Activated naive CD4-positive, alpha-beta T cell treated with anti-CD3 and anti-CD28 coated beads, Interleukin-2, amount 10 ng/mL, durations not matched to agents 5 hours and 36 hours (primary cell): Measurements from ENCODE around the gene HLA-DMB. TPM values are rescaled to one million over a fixed set of nuclear protein-coding genes. Genes with fewer than 3 reads are reported as not detected.

ENCODE experiments used
- total RNA-seq, 2 experiments: library from RNA; stranded (reverse); gene quantifications; one replicate each; pipeline ENCODE4 v1.2.3, GENCODE V29; 2021

The HLA-DMB gene
- total RNA-seq, result 1 to 10 TPM; 9.2 to 9.6 TPM

GRCh38 chr6:32940656-32941213 lies at the start of gene HLA-DMB:
Gene HLA-DMB, minus strand, starts transcription at chr6:32941028. Its CDS starts 221 bp downstream, at chr6:32940807.

GRCh38 chr6:32968093-32968866 lies 27.5 kb upstream of the HLA-DMB start, which contains the start of gene BRD2:
Gene BRD2, plus strand, starts transcription at chr6:32968594. Its CDS starts 4,305 bp downstream, at chr6:32972899.

GRCh38 chr6:32952817-32953739 lies 12.2 kb upstream of the HLA-DMB start, which contains the start of gene HLA-DMA:
Gene HLA-DMA, minus strand, starts transcription at chr6:32953097. Its CDS starts 61 bp downstream, at chr6:32953036.

Other genes with a start within 250 kb of the HLA-DMB start
- not detected for gene HLA-DQA2, start 199.6 kb downstream of the HLA-DMB start, total RNA-seq
- gene HLA-DQB2, start 177.5 kb downstream of the HLA-DMB start, total RNA-seq, result not detected
- gene HLA-DOB, start 124.0 kb downstream of the HLA-DMB start, total RNA-seq, result 1 to 10 TPM; 1.4 to 2.2 TPM
- gene TAP2, start 102.3 kb downstream of the HLA-DMB start, total RNA-seq, result 100 to 1,000 TPM; 170 TPM
- gene PSMB8, start 97.0 kb downstream of the HLA-DMB start, total RNA-seq, result 100 to 1,000 TPM; 290 to 315 TPM
- 100 to 1,000 TPM; 346 to 366 TPM for gene TAP1, start 87.3 kb downstream of the HLA-DMB start, total RNA-seq
- gene PSMB9, start 86.8 kb downstream of the HLA-DMB start, total RNA-seq, result 100 to 1,000 TPM; 264 to 271 TPM
- gene HLA-DMA, start 12.1 kb upstream of the HLA-DMB start, total RNA-seq, result 10 to 100 TPM; 23.9 to 26.2 TPM
- gene BRD2, start 27.6 kb upstream of the HLA-DMB start, total RNA-seq, result 100 to 1,000 TPM; 272 to 275 TPM
- 1 to 10 TPM; 1.2 to 2.9 TPM for gene HLA-DOA, start 68.6 kb upstream of the HLA-DMB start, total RNA-seq
- 10 to 100 TPM; 30.4 to 32.4 TPM for gene HLA-DPA1, start 132.6 kb upstream of the HLA-DMB start, total RNA-seq
- gene HLA-DPB1, start 135.0 kb upstream of the HLA-DMB start, total RNA-seq, result 10 to 100 TPM; 19.0 to 19.2 TPM